Vagina (tissue), 2 donors: ENCODE results near the gene CD101. TPM values are rescaled to one million over a fixed set of nuclear protein-coding genes. Genes with fewer than 3 reads are reported as not detected.

Source experiments
- DNase-seq, 2 donors: peaks; one replicate each; pipeline ENCODE4 v3.0.0-alpha.2; 2017; ENCODE audit errors: extremely low spot score in 2 of 2
- H3K27ac ChIP-seq: fragments of 200-600 bp; sonication (generic); one replicate; pipeline ENCODE4 v1.5.1; 2019
- H3K27me3 ChIP-seq: fragments of 200-600 bp; sonication (generic); one replicate; pipeline ENCODE4 v1.5.1; 2019
- H3K36me3 ChIP-seq, 2 donors: fragments of 200-600 bp; sonication (generic); one replicate each; pipeline ENCODE4 v1.5.1; 2017 to 2019
- H3K4me1 ChIP-seq: fragments of 200-600 bp; sonication (generic); one replicate; pipeline ENCODE4 v1.5.1; 2019
- H3K4me3 ChIP-seq, 2 donors: fragments of 200-600 bp; sonication (generic); 1 replicate in 1 of 2; 2 replicates in 1 of 2; pipeline ENCODE4 v1.5.1; 2016 to 2019
- H3K9me3 ChIP-seq: fragments of 200-600 bp; sonication (generic); one replicate; pipeline ENCODE4 v1.5.1; 2019
- POLR2A ChIP-seq, 2 donors: fragments of 450-650 bp; IDR thresholded peaks; one replicate each; pipeline ENCODE4 v1.6.1; 2017; ENCODE audit warnings: antibody characterized with exemption in 2 of 2, mild to moderate bottlenecking in 2 of 2, moderate library complexity in 2 of 2
- POLR2AphosphoS5 ChIP-seq, 2 donors: sonication (generic); formaldehyde crosslinking; IDR thresholded peaks; one replicate each; pipeline ENCODE4 v1.9.0; 2017; ENCODE audit warnings: antibody characterized with exemption in 2 of 2, mild to moderate bottlenecking in 2 of 2, low read depth in 1 of 2; ENCODE audit not compliant: insufficient read depth in 1 of 2
- intact Hi-C: fragments of 100-400 bp; cut with DNase I; formaldehyde crosslinking; loops from one replicate; pipeline ENCODE4 v1.15.1; 2023
- total RNA-seq: library from RNA; depleted of rRNA; stranded (reverse); fragments of >200 nt; gene quantifications from one replicate; pipeline ENCODE4 v1.2.3, GENCODE V29; 2016
- TF ChIP-seq, protein P1 (sequence below), 3 experiments: fragments of 450-650 bp in 2 of 3; fragments of 200-600 bp in 1 of 3; sonication (generic) in 1 of 3; IDR thresholded peaks; one replicate each; pipeline ENCODE4 v1.5.1; 2017 to 2019; ENCODE audit warnings: antibody characterized with exemption in 3 of 3, mild to moderate bottlenecking in 2 of 3, moderate library complexity in 2 of 3

Gene CD101
- total RNA-seq, 1 donor from 2014 or later: 3.9 TPM

DNA sequence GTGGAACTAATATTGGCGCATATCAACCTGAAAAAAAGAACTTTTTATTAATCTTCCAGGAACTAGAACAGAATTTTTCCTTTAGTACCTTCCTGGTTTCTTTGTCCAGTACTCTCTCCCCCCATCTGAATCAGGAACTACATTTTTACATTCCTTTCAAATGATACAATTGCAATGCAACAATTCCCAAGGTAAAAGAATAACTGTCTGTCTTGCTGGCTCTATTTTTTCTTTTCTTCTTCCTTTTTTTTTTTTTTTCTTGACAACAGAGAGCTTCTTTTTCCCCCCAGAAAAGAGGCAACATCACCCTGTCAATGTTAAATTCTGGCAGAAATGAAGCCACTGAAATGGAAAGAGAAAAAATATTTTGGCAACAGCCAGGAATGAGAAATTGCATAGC lies 4.5 kb upstream of the CD101 start:
- Histone ChIP-seq H3K27me3 (no peaks in the 10 kb centered on the region), H3K4me1 (no peaks in the 10 kb centered on the region), H3K9me3 (no peaks in the 10 kb centered on the region), H3K27ac (no peak overlapping the region), H3K36me3 (no peaks in the 10 kb centered on the region), H3K4me3 (no peak overlapping the region)
- no peak for DNase-seq
- TF ChIP-seq POLR2A (IDR thresholded peaks at IDR 0.05) (no peak), POLR2AphosphoS5 (IDR thresholded peaks at IDR 0.05; ENCODE audit: insufficient read depth in 1 of 2, low read depth in 1 of 2) (no peak)
- TF ChIP-seq, protein P1, sequence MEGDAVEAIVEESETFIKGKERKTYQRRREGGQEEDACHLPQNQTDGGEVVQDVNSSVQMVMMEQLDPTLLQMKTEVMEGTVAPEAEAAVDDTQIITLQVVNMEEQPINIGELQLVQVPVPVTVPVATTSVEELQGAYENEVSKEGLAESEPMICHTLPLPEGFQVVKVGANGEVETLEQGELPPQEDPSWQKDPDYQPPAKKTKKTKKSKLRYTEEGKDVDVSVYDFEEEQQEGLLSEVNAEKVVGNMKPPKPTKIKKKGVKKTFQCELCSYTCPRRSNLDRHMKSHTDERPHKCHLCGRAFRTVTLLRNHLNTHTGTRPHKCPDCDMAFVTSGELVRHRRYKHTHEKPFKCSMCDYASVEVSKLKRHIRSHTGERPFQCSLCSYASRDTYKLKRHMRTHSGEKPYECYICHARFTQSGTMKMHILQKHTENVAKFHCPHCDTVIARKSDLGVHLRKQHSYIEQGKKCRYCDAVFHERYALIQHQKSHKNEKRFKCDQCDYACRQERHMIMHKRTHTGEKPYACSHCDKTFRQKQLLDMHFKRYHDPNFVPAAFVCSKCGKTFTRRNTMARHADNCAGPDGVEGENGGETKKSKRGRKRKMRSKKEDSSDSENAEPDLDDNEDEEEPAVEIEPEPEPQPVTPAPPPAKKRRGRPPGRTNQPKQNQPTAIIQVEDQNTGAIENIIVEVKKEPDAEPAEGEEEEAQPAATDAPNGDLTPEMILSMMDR (IDR thresholded peaks at IDR 0.05): no peak
- intact Hi-C loops: no loop called here

DNA sequence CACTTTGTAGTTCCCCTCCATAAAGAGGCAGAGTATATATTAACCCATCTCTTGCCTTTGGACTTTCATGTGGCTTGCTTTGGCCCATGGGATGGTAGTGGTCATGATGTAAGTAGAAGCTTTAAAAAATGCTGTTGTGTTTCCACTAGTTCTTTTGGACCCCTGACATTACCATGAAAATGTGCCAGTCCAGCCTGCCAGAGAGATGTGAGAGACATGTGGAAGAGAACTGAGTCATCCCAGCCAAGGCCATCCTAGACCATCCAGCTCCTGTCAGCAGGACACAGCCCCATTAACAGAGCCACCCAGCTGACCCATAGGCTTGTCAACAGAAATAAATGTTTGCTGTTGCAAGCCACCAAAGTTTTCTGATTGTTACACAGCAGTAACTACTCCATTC lies 3.9 kb upstream of the CD101 start:
- H3K4me1 ChIP-seq: no peaks in the 10 kb centered on the region
- TF ChIP-seq, protein P1 (IDR thresholded peaks at IDR 0.05): no peak
- no peak for TF ChIP-seq POLR2A (IDR thresholded peaks at IDR 0.05)
- no peak for TF ChIP-seq POLR2AphosphoS5 (IDR thresholded peaks at IDR 0.05; ENCODE audit: insufficient read depth in 1 of 2, low read depth in 1 of 2)
- H3K27ac ChIP-seq: no peak overlapping the region
- intact Hi-C loops: no loop called here
- H3K4me3 ChIP-seq: no peak overlapping the region
- H3K36me3 ChIP-seq: no peaks in the 10 kb centered on the region
- H3K27me3 ChIP-seq: no peaks in the 10 kb centered on the region
- DNase-seq: no peak
- H3K9me3 ChIP-seq: no peaks in the 10 kb centered on the region

DNA sequence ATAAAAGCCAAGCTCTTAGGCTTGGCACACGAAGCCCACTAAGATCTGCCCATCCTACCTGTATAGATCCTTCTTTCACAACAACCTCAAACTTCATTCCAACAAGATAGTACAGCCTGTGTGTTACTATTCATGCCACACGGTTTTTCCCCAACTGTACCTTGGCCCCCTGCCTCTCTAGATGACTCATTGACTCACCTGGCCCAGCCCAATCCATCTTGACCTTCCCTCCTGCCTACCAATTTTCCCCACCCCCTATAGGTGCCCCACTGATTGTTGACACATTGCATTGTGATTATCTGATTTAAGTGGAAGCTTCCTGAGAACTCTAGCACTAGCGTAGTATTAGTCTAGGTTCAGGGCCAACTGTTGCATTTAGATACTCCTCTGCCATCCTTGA lies 2.0 kb upstream of the CD101 start:
- H3K36me3 ChIP-seq: no peaks in the 10 kb centered on the region
- TF ChIP-seq POLR2AphosphoS5 (IDR thresholded peaks at IDR 0.05; ENCODE audit: insufficient read depth in 1 of 2, low read depth in 1 of 2): no peak
- TF ChIP-seq, protein P1 (IDR thresholded peaks at IDR 0.05): no peak
- TF ChIP-seq POLR2A (IDR thresholded peaks at IDR 0.05): no peak
- no peaks in the 10 kb centered on the region for H3K9me3 ChIP-seq
- no peaks in the 10 kb centered on the region for H3K27me3 ChIP-seq
- intact Hi-C loops: no loop called here
- H3K4me1 ChIP-seq: no peaks in the 10 kb centered on the region
- no peak for DNase-seq
- H3K27ac ChIP-seq: no peak overlapping the region
- no peak overlapping the region for H3K4me3 ChIP-seq

DNA sequence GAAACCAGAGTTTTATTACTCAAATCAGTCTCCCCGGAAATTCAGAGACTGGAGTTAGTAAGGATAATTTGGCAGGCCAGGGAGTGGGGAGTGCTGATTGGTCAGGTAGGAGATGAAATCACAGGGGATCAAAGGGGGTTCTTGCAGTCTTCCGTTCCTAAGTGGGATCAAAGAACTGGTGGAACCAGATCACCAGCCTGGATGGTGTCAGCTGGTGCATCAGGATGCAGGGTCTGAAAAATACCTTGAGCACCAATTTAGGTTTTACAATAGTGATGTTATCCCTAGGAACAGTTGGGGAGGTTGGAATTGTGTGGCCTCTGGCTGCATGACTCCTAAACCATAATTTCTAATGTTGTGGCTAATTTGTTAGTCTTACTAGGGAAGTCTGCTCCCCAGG lies 1.4 kb upstream of the CD101 start:
- no peaks in the 10 kb centered on the region for H3K4me1 ChIP-seq
- H3K27me3 ChIP-seq: no peaks in the 10 kb centered on the region
- intact Hi-C loops: no loop called here
- H3K4me3 ChIP-seq: no peak overlapping the region
- H3K27ac ChIP-seq: no peak overlapping the region
- TF ChIP-seq POLR2AphosphoS5 (IDR thresholded peaks at IDR 0.05; ENCODE audit: insufficient read depth in 1 of 2, low read depth in 1 of 2): no peak
- TF ChIP-seq POLR2A (IDR thresholded peaks at IDR 0.05): no peak
- TF ChIP-seq, protein P1 (IDR thresholded peaks at IDR 0.05): no peak
- no peak for DNase-seq
- H3K9me3 ChIP-seq: no peaks in the 10 kb centered on the region
- no peaks in the 10 kb centered on the region for H3K36me3 ChIP-seq

DNA sequence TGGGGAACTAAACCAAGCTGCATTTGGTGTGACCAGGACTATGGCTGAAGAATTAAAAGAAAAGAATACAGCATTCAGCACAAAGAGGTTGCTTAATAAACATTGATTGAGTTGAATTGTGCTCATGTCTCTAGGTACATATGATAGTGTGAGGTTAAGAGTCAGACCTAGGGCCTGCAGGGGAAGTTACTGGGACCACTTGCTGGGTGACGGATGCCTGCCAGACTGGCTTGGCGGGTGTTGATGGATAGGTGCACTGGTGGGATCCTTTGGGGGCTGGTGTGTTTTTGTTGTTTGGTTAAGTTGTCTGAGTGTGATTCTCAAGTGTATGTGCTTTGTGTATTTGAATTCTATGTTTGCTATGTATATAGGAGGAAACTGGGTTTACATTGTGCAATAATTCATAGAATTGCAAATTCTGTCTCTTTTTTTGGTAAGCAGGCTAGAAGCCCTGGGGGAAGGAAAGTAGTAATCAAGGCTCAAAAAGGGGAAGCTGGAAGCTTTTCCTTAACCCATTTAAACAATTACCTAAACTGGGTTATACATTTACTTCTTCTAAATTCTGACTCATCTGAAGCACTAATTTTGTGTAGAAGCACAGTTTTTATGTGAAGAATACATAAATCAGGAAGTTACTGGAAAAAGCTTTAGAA lies 1.8 kb downstream of the CD101 start:
- Histone ChIP-seq H3K27ac (no peak overlapping the region), H3K9me3 (no peaks in the 10 kb centered on the region), H3K27me3 (no peaks in the 10 kb centered on the region), H3K4me3 (no peak overlapping the region), H3K4me1 (no peaks in the 10 kb centered on the region), H3K36me3 (no peaks in the 10 kb centered on the region)
- no peak for DNase-seq
- intact Hi-C loops: no loop called here
- TF ChIP-seq, protein P1 (IDR thresholded peaks at IDR 0.05): no peak
- no peak for TF ChIP-seq POLR2AphosphoS5 (IDR thresholded peaks at IDR 0.05; ENCODE audit: insufficient read depth in 1 of 2, low read depth in 1 of 2)
- TF ChIP-seq POLR2A (IDR thresholded peaks at IDR 0.05): no peak
